ENCODE results near the gene NME2.
A peak's percentile ranks its signal among the peaks of the same experiment; 100 is the strongest.
"Not testable (repeated sequence)": the region's sequence is repeated elsewhere in the genome, so short reads cannot be mapped to it uniquely, and the experiment has no call there.

Gene NME2

GRCh38 chr17:51153210-51154072, 12.8 kb upstream of the NME2 start, which contains the start of gene NME1:
TSS of gene NME1 (plus strand) at chr17:51153559. CDS start at chr17:51155655, 2,096 bp downstream.
- DNase-seq: peak; percentile 93 to 98 (median 96)

GRCh38 chr17:51154176-51154575, 12.0 kb upstream of the NME2 start:
- DNase-seq: no peak

GRCh38 chr17:51155416-51155815, 10.8 kb upstream of the NME2 start:
- DNase-seq: no peak

- DNase-seq: no peak
These were observed 6.6 kb upstream of the NME2 start for GRCh38 chr17:51159604-51160003.

- DNase-seq: no peak
These were observed 4.7 kb upstream of the NME2 start for GRCh38 chr17:51161541-51161940.

- DNase-seq: peak in 2 of 6 experiments; percentile 8 to 37
These were observed 1.1 kb upstream of the NME2 start for GRCh38 chr17:51164911-51165679.

GRCh38 chr17:51165680-51166197, 472 bp upstream of the NME2 start:
- DNase-seq: peak in 3 of 6 experiments; percentile 38 to 68 (median 41)

- peak in 5 of 6 experiments; percentile 50 to 80 (median 55) for DNase-seq
These were observed 1.0 kb downstream of the NME2 start for GRCh38 chr17:51166987-51167931.

- no peak for DNase-seq
These were observed 3.1 kb downstream of the NME2 start for GRCh38 chr17:51169340-51169739.

- no peak for DNase-seq
These were observed 4.5 kb downstream of the NME2 start for GRCh38 chr17:51170736-51171135.

GRCh38 chr17:51172030-51172429, 5.8 kb downstream of the NME2 start:
- DNase-seq: not testable (repeated sequence)

- no peak for DNase-seq
These were observed 14.3 kb downstream of the NME2 start for GRCh38 chr17:51180486-51180885.

GRCh38 chr17:51184124-51184523, 17.9 kb downstream of the NME2 start:
- no peak for DNase-seq

- DNase-seq: no peak
These were observed 19.6 kb downstream of the NME2 start for GRCh38 chr17:51185763-51186332.

GRCh38 chr17:51188271-51188833, 22.1 kb downstream of the NME2 start:
- DNase-seq: no peak

GRCh38 chr17:51189162-51189561, 23.0 kb downstream of the NME2 start:
- no peak for DNase-seq

GRCh38 chr17:51189628-51190027, 23.4 kb downstream of the NME2 start:
- DNase-seq: no peak

GRCh38 chr17:51191895-51192294, 25.7 kb downstream of the NME2 start:
- DNase-seq: no peak

- DNase-seq: no peak
These were observed 31.5 kb downstream of the NME2 start for GRCh38 chr17:51197754-51198153.

GRCh38 chr17:51200295-51200694, 34.1 kb downstream of the NME2 start:
- DNase-seq: no peak

GRCh38 chr17:51200846-51201245, 34.6 kb downstream of the NME2 start:
- no peak for DNase-seq

- no peak for DNase-seq
These were observed 37.6 kb downstream of the NME2 start for GRCh38 chr17:51203838-51204237.

All from stimulated activated naive CD4-positive, alpha-beta T cell (primary cell).